GM12864 (cell line): ENCODE data around the gene ACAN.

Source experiments
- DNase-seq: peaks from one replicate; pipeline ENCODE4 v3.0.0-alpha.2; 2011; ENCODE audit warnings: low read depth
- H3K4me3 ChIP-seq: 2 replicates; pipeline ENCODE4 v1.5.1; 2011; ENCODE audit warnings: mild to moderate bottlenecking, low read depth, low read length, control low read depth
- TF ChIP-seq, protein P1 (sequence below): IDR thresholded peaks from 2 replicates; pipeline ENCODE4 v1.5.1; 2011; ENCODE audit warnings: low read depth, mild to moderate bottlenecking, moderate library complexity, low read length, control low read depth, inconsistent platforms; ENCODE audit errors: missing control alignments

Gene ACAN

DNA sequence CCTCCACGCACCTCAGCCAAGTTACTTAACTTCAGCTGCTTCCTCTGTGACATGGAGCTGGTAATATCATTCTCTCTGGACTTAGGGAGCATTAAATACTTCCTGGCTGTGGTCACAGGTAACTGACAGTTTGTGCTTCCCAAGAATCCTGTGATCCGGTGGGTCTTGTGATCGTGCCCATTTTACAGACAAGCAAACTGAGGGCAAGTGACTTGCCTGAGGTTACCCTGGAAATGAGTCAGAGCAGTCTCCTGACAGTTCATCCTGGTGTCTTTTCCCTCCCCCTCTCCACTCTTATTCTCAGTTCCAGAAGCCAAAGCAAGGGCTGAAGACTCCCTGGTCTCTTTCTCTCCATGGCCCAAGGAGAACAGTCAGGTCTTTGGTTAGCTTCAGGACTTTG, 35.9 kb downstream of the ACAN start:
- TF ChIP-seq, protein P1, sequence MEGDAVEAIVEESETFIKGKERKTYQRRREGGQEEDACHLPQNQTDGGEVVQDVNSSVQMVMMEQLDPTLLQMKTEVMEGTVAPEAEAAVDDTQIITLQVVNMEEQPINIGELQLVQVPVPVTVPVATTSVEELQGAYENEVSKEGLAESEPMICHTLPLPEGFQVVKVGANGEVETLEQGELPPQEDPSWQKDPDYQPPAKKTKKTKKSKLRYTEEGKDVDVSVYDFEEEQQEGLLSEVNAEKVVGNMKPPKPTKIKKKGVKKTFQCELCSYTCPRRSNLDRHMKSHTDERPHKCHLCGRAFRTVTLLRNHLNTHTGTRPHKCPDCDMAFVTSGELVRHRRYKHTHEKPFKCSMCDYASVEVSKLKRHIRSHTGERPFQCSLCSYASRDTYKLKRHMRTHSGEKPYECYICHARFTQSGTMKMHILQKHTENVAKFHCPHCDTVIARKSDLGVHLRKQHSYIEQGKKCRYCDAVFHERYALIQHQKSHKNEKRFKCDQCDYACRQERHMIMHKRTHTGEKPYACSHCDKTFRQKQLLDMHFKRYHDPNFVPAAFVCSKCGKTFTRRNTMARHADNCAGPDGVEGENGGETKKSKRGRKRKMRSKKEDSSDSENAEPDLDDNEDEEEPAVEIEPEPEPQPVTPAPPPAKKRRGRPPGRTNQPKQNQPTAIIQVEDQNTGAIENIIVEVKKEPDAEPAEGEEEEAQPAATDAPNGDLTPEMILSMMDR: no peak
- H3K4me3 ChIP-seq: no peak overlapping the region
- no peak for DNase-seq

DNA sequence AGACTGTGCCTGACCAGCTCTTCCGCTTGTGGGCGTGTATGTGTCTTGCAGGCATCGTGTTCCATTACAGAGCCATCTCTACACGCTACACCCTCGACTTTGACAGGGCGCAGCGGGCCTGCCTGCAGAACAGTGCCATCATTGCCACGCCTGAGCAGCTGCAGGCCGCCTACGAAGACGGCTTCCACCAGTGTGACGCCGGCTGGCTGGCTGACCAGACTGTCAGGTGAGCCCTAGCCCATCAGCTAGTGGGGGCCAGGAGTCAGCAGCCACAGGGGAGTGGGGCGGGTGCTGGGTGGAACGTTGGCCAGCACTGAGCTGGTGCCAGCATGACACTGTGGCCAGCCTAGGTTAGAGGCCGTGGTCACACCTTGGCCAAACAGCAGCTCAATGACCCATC, 36.7 kb downstream of the ACAN start:
- TF ChIP-seq, protein P1: no peak
- H3K4me3 ChIP-seq: no peak overlapping the region
- DNase-seq: no peak

DNA sequence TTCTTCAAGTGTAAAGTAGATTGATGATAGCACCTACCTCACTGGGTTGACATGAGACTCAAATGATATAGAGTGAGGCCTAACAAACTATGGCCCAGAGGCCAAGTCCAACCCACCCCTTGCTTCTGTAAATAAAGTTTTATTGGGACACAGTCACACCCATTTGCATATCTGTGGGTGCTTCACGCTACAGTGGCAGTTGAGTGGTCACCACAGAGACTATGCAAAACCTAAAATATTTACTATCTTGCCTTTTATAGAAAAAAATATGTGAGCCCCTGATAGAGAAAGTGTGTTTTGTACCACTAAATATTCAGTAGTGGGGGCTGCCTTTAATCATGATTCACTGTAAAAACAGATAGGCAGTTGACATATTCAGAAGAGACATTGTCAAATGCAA, 38.0 kb downstream of the ACAN start:
- DNase-seq: no peak

DNA sequence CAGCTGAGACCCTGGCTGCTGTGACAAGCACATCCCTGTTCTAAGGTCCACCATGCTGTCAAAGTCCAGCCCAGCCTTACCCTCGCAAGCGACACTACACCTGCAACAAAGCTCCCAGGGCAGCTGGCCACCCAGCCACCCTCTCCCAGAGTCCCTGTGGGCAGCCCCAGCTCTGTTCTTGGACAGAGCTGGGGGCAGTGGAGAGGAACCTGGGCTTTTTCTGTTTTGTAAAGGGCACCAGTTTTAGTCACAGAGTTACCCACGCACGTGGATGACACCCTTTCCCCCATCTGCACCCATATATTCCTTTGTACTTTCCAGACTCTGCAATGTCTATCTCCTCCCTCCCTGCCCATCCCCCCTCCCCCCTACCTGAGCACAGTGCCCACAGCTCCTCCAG, 38.9 kb downstream of the ACAN start:
- no peak overlapping the region for H3K4me3 ChIP-seq
- TF ChIP-seq, protein P1: no peak
- no peak for DNase-seq

More for the DNA sequence above, 38.0 kb downstream of the ACAN start:
- no peak overlapping the region for H3K4me3 ChIP-seq
- TF ChIP-seq, protein P1: no peak

DNA sequence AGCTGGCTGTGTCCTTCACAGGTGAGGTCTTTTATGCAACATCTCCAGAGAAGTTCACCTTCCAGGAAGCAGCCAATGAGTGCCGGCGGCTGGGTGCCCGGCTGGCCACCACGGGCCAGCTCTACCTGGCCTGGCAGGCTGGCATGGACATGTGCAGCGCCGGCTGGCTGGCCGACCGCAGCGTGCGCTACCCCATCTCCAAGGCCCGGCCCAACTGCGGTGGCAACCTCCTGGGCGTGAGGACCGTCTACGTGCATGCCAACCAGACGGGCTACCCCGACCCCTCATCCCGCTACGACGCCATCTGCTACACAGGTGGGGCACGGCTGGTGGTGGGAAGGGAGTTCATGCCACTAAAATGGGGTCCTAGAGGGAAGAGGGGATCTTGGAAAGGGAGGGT, 40.1 kb downstream of the ACAN start:
- no peak for DNase-seq
- TF ChIP-seq, protein P1: no peak
- no peak overlapping the region for H3K4me3 ChIP-seq

DNA sequence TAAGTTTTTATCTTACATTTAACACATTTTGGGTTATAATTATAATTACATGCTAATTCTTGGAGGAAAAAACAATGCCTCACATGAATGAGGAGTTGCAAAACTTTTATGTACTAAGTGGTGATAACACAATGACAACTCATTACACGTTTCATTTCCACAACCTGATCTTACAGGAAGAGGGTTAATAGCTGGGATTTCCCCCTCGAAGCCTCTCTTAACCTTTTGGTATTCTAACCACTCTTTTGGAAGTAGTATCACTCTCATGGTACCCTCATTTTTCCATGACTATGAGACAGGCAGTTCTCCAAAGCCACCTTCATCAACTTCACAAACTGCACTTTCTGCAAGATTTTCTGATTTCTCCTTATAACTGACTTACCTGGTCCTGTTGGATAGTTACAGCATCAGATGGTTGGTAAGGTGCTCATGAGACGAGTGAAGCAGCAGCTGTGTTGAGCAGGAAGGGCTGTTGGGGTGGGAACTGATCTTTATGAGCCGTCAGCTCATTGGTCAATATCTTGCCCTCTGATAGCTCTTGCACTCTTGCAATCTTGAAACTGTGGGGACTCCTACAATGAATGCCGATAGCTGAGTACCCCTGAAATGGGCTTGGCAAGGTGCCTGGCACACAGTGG, 41.6 kb downstream of the ACAN start:
- no peak for DNase-seq
- TF ChIP-seq, protein P1: no peak
- no peak overlapping the region for H3K4me3 ChIP-seq

DNA sequence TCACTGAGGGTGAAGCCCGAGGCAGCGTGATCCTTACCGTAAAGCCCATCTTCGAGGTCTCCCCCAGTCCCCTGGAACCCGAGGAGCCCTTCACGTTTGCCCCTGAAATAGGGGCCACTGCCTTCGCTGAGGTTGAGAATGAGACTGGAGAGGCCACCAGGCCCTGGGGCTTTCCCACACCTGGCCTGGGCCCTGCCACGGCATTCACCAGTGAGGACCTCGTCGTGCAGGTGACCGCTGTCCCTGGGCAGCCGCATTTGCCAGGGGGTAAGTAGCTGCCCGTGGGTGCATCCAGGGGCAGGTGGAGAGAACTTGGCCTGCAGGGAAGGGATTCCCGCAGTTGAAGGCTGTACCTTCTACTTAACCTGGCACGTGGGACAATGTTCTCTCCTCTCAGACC, 42.4 kb downstream of the ACAN start:
- DNase-seq: no peak
- TF ChIP-seq, protein P1: no peak
- no peak overlapping the region for H3K4me3 ChIP-seq
